NCI-H2107 (cell line): ENCODE data around the gene RBAK.
"Not testable (repeated sequence)": the region's sequence is repeated elsewhere in the genome, so short reads cannot be mapped to it uniquely, and the experiment has no call there.

Source experiments
- DNase-seq: peaks from one replicate; lab custom pipeline; 2025; lab: John Stamatoyannopoulos, UW

RBAK gene

GRCh38 chr7:5045558-5046396 is at the start of gene RBAK:
TSS of gene RBAK (plus strand) at chr7:5045860. CDS start at chr7:5048077, 2,217 bp downstream.
- DNase-seq: peak; percentile 86

DNA sequence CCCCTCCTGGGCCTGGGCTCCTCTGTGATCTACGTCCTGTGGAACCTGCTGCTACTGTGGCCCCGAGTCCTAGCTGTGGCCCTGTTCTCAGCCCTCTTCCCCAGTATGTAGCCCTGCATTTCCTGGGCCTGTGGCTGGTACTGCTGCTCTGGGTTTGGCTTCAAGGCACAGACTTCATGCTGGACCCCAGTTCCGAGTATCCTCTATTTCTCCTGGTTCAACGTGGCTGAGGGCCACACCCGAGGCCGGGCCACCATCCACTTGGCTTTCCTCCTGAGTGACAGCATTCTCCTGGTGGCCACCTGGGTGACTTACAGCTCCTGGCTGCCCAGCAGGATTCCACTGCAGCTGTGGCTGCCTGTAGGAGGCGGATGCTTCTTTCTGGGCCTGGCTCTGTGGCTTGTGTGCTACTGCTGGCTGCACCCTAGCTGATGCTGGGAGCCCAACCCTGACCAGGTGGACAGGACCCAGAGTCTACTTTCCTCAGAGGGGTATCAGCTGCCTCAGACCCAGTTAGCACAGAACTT is 48.9 kb upstream of the RBAK start:
- no peak for DNase-seq

DNA sequence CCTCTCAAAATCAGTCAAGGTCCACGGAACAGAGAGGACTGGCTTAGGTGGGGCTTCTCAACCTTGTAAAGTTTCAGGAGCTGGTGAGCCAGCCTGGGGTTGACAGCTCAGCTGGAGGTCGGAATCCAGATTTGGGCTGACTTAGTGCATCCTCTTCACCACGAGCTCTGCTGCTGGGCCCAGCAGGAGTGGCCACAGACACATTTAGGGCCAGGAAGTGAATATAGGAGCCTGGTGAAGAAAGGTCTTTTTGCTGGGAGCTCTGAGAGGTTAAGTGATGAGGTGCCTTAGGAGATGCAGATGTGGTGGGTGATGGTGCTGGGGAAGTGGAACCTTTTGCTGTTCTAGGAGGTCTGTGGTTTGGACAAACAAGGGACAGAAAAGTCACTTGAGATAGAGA is 47.4 kb upstream of the RBAK start:
- DNase-seq: no peak

DNA sequence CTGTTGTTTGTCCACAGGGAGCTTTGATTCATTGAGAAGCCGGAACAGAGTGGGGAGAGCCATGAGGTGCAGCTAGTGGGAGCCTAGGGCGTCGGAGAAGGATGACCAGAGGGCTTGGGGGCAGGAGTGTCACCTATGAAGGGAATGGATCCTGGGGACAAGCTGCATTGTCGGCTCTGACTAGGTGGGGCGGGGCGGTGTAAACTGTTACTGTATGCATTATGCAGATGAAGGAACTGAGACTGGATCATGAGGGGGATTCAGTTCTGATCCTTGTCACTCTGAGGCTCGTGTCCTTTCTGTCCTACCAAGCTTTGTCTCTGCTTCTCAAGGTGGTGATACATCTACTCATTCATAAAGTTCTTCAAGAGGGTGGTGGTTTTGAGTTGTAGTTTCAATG is 46.8 kb upstream of the RBAK start:
- DNase-seq: no peak

- DNase-seq: no peak
Measured at GRCh38 chr7:4999369-4999950, 46.2 kb upstream of the RBAK start.

DNA sequence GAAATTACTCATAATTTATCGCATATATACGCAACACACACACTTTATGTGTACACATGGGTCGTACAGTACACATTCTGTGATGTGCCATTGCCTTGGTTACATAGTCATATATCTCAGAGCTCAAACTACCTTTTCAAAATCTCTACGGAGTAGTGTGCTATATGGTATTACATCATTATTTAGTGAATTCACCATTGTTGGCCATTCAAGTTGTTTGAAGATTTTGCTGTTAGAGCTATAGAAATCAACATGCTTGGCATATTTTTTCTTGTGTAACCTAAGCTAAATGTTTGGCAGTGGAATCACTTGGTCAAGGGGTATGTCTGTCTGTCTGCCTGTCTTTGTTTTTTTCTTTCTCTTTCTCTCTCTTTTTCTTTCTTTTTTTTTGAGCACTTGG is 44.7 kb upstream of the RBAK start:
- DNase-seq: no peak

- no peak for DNase-seq
Measured at GRCh38 chr7:5001911-5002310, 43.7 kb upstream of the RBAK start.

DNA sequence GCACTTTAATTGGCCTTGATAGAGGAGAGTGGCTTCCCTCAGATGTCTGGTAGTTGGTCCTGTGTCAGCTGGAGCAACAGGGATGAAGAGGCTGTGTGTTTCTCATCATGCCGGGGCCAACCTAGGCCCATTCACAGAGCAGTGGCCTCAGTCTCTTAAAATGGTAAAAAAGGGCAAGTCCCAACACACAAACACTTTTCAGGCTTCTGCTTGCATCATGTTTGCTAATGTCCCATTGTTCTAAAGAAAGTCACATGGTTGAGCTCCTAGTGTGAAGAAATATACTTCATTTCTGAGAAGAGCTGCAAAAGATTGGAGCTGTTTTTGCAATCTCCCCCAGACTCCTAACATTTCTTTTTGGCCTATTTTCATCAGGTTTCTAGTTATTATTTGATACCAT is 40.6 kb upstream of the RBAK start:
- no peak for DNase-seq

DNA sequence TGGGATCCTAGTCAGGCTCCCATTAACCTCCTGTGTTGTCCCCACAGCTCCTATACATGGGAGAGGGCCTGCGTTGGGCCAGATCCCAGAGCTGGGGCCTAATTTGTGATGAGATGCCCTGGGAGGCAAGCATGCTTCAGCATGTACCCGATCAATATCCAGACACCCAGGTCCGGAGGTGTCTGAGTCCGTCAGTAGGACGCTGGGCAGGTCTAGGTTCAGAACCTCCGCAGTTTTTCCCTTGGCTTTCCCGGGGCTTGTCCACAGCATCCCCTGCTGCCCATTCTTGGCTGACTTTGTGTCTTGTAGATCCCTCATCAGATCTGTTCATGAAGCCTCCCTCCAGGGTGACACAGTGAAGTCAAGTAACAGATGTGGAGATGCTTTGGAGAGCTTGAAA is 32.7 kb upstream of the RBAK start:
- no peak for DNase-seq

- DNase-seq: not testable (repeated sequence)
Measured at GRCh38 chr7:5015936-5016335, 29.7 kb upstream of the RBAK start.

- not testable (repeated sequence) for DNase-seq
Measured at GRCh38 chr7:5017626-5018025, 28.0 kb upstream of the RBAK start.

DNA sequence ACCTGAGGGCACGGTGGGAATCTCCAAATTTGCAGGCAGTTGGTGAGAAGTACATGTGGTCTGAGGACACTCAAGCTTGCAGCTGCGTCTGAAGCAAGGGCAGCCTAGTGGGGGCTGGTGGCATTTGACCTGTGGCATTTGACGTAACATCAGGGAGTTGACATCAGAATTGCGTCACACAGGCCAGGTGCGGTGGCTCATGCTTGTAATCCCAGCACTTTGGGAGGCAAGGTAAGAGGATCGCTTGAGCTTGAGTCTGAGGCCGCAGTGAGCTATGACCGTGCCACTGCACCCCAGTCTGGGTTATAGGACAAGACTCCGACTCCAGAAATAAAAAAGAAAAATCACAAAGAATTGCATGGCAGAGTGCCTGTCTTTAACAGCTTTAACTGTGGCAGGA is 25.6 kb upstream of the RBAK start:
- no peak for DNase-seq

GRCh38 chr7:5020976-5021550 is 24.6 kb upstream of the RBAK start:
- not testable (repeated sequence) for DNase-seq

DNA sequence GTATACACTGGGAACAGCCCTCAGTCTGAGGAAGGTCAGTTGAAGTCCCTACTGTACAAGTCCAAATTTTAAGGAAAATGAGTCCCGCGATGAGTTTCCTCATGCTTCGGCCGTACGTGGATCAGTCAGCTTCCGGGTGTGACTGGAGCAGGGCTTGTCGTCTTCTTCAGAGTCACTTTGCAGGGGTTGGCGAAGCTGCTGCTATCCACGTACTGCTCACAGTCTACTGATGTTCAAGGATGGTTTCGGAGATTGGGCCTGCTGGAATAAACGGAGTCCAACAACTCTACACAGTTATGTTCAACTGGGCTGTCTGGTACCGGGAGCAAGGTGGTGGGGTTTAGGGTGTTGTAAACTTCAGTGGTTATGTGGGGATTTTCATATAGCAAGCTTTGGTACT is 22.0 kb upstream of the RBAK start:
- DNase-seq: not testable (repeated sequence)

DNA sequence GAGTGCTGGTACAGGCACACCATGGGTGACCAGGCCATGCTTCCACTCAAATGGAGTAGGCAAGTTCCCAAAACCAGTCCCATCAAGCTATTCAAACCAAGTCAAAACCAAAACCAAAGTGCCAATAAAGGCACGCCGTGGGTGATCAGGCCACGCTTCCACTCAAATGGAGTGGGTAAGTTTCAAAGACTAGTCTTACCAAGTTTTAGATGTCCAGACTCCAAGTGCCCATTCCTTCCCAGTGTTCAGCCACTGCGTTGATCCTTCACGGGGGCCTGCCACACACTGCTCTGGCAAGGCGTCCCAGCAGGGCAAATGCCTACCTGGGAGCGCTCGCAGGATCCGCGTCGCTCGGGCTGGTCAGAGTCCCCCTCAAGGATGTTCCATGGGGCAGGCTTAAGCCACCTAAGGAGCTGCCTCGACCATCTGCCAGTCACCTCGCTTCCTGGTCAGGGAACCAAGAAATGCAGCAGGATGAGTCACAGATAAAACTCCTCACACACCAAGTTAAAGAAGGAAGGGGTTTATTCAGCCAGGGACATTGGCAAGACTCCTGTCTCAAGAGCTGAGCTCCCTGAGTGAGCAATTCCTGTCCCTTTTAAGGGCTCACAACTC is 17.8 kb upstream of the RBAK start:
- DNase-seq: not testable (repeated sequence)

DNA sequence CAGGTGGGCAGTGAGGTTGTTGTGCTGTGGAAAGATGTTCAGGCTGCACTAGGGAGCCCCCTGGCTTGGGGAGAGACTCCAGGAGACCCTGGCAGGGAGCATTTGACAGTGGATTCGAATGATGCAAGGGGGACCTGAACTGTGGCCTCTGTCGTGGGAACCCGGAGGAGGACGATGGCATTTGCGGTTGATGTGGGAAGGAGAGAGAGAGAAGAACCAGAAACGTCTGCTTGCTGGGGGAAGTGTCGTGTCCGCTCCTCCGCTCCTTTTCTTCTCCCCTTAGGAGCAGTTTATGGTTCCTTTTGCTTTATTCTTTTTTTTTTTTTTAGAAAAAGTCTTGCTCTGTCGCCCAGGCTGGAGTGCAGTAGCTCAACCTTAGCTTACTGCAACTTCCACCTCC is 12.5 kb upstream of the RBAK start:
- not testable (repeated sequence) for DNase-seq

DNA sequence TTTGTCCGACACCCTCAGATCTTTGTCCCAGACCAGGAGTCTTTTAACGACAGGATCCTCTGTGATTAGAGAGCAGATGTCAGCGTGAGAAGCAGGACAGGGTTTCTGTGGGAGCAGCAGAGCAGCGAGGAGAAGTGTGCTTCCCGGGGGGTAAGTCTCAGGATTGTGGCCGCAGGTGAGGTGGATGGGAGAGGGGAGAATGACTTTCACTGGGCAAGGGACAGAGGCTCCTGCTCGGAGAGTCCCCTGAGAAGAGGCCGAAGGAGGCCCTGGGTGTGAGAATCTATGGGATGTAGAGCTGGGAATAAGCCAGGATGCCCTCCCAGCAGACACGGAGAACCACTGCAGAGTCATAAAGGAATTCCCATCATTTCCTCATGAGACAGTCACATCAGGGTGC is 10.4 kb upstream of the RBAK start:
- DNase-seq: no peak

GRCh38 chr7:5036446-5036845 is 9.2 kb upstream of the RBAK start:
- no peak for DNase-seq

- DNase-seq: no peak
Measured at GRCh38 chr7:5041047-5041446, 4.6 kb upstream of the RBAK start.

GRCh38 chr7:5043661-5044060 is 2.0 kb upstream of the RBAK start:
- DNase-seq: no peak

GRCh38 chr7:5046397-5046732 is 705 bp downstream of the RBAK start:
- not testable (repeated sequence) for DNase-seq

- DNase-seq: not testable (repeated sequence)
Measured at GRCh38 chr7:5047127-5047526, 1.5 kb downstream of the RBAK start.

DNA sequence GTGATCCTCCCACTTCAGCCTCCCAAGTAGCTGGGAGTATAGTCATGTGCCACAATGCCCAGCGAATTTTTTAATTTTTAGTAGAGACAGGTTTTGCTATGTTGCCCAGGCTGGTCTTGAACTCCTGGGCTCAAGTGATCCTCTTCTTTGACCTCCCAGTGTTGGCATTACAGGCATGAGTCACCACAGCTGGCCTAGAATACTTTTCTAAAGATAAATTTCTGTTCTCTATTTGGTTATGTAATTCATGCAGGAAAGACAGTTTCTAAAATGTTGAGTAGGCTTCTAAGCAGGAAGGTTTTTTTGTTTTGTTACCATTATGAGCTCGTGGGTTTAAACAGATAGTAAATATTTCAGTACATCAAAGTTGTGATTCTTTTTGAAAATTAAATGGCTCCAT is 5.0 kb downstream of the RBAK start:
- no peak for DNase-seq
